HCT116 (cell line): ENCODE results near the gene LRRK1. TPM values are rescaled to one million over a fixed set of nuclear protein-coding genes. Genes with fewer than 3 reads are reported as not detected.

ENCODE experiments used
- ATAC-seq: fragments of 200-7000 bp; cut with Tn5 transposase; 2 replicates; pipeline ENCODE4 v1.9.1; 2020; ENCODE audit warnings: mild to moderate bottlenecking, moderate library complexity
- BruUV-seq: library from RNA; stranded (reverse); fragments of 400-500 nt; replicated peaks from 2 replicates; lab custom pipeline; 2021; lab: Mats Ljungman, UMichigan
- CTCF ChIA-PET: fragments of 300-600 bp; sonication (Branson Sonifier 250); formaldehyde crosslinking; loops from one replicate; lab custom pipeline; 2021; ENCODE audit warnings: antibody characterized with exemption; lab: Charles Lee
- POLR2A ChIA-PET: fragments of 300-600, 350-600 bp; sonication (Branson Sonifier 250); formaldehyde crosslinking; loops from one replicate; lab custom pipeline; 2021; ENCODE audit warnings: antibody characterized with exemption; lab: Charles Lee
- RAD21 ChIA-PET, 2 experiments: fragments of 300-600 bp; sonication (Branson Sonifier 250); formaldehyde crosslinking; loops; one replicate each; lab custom pipeline; 2023; ENCODE audit warnings: low total read pairs in 2 of 2; ENCODE audit not compliant: uncharacterized antibody in 2 of 2, unreplicated experiment in 2 of 2, low non-redundant PET in 1 of 2; lab: Charles Lee
- DNase-seq: peaks from one replicate; pipeline ENCODE4 v3.0.0-alpha.2; 2010; ENCODE audit warnings: low read depth, low spot score
- H2AFZ ChIP-seq: fragments of 200-600 bp; shearing (Covaris generic), sonication (generic); 2 replicates; pipeline ENCODE4 v1.6.1; 2017; ENCODE audit warnings: low read depth, mixed run types, mixed read lengths, antibody characterized with exemption, low read length; ENCODE audit not compliant: poor library complexity, severe bottlenecking
- H3K27ac ChIP-seq: 2 replicates; pipeline ENCODE4 v1.5.1; 2012; ENCODE audit warnings: low read depth, low read length
- H3K27me3 ChIP-seq: fragments of 200-600 bp; sonication (generic); 2 replicates; pipeline ENCODE4 v1.6.1; 2016; ENCODE audit warnings: mixed run types, low read length, mixed read lengths; ENCODE audit not compliant: insufficient read depth
- H3K36me3 ChIP-seq, 2 experiments: fragments of 200-500 bp in 1 of 2; fragments of 200-600 bp in 1 of 2; sonication (Bioruptor generic) in 1 of 2; sonication (generic) in 1 of 2; 2 replicates each; pipeline versions ENCODE4 v1.5.1 to v1.6.1; 2014 to 2016; ENCODE audit warnings: low read length in 2 of 2, inconsistent platforms in 1 of 2, mixed read lengths in 1 of 2, mixed run types in 1 of 2; ENCODE audit not compliant: insufficient read depth in 2 of 2, control insufficient read depth in 1 of 2
- H3K4me1 ChIP-seq, 2 experiments: fragments of 200-600 bp in 1 of 2; sonication (generic) in 1 of 2; 2 replicates each; pipeline versions ENCODE4 v1.5.1 to v1.6.1; 2012 to 2017; ENCODE audit warnings: low read length in 2 of 2, inconsistent platforms in 1 of 2, mild to moderate bottlenecking in 1 of 2, mixed read lengths in 1 of 2, mixed run types in 1 of 2, moderate library complexity in 1 of 2; ENCODE audit not compliant: insufficient read depth in 2 of 2, control insufficient read depth in 1 of 2
- H3K4me2 ChIP-seq: fragments of 200-600 bp; sonication (generic); 2 replicates; pipeline ENCODE4 v1.6.1; 2017; ENCODE audit warnings: mixed run types, low read length, mixed read lengths
- H3K4me3 ChIP-seq, 2 experiments: fragments of 200-600 bp in 1 of 2; sonication (generic) in 1 of 2; replicated peaks in 1 of 2; 2 replicates each; pipeline ENCODE4 v1.5.1; 2011 to 2016; ENCODE audit warnings: low read length in 2 of 2, control low read depth in 1 of 2, low read depth in 1 of 2, mild to moderate bottlenecking in 1 of 2, mixed read lengths in 1 of 2, mixed run types in 1 of 2
- H3K79me2 ChIP-seq: fragments of 200-600 bp; sonication (generic); 2 replicates; pipeline ENCODE4 v1.6.1; 2017; ENCODE audit warnings: mild to moderate bottlenecking, mixed run types, low read length, moderate library complexity, mixed read lengths; ENCODE audit not compliant: insufficient read depth
- H3K9ac ChIP-seq: fragments of 200-600 bp; sonication (generic); 2 replicates; pipeline ENCODE4 v1.6.1; 2016; ENCODE audit warnings: low read length, mixed read lengths
- H3K9me2 ChIP-seq: fragments of 200-600 bp; sonication (generic), shearing (Covaris generic); 2 replicates; pipeline ENCODE4 v1.6.1; 2017; ENCODE audit warnings: mixed run types, mild to moderate bottlenecking, moderate library complexity; ENCODE audit not compliant: insufficient read depth
- H3K9me3 ChIP-seq, 2 experiments: fragments of 200-500 bp in 1 of 2; fragments of 200-600 bp in 1 of 2; sonication (Bioruptor generic) in 1 of 2; sonication (generic) in 1 of 2; 2 replicates each; pipeline ENCODE4 v1.6.1; 2014 to 2017; ENCODE audit warnings: low read length in 2 of 2, mixed read lengths in 2 of 2, inconsistent platforms in 1 of 2, low read depth in 1 of 2, mild to moderate bottlenecking in 1 of 2, mixed run types in 1 of 2, moderate library complexity in 1 of 2; ENCODE audit not compliant: control insufficient read depth in 1 of 2, insufficient read depth in 1 of 2
- H4K20me1 ChIP-seq: fragments of 200-600 bp; sonication (generic), shearing (Covaris generic); 2 replicates; pipeline ENCODE4 v1.6.1; 2017; ENCODE audit warnings: mixed run types, mild to moderate bottlenecking, moderate library complexity; ENCODE audit not compliant: insufficient read depth
- ATF3 ChIP-seq: IDR thresholded peaks from 2 replicates; pipeline ENCODE4 v1.6.1; 2012
- CTCF ChIP-seq, 3 experiments: fragments of 200-600 bp in 1 of 3; sonication (generic) in 1 of 3; IDR thresholded peaks in 2 of 3; conservative IDR thresholded peaks in 1 of 3; 2 replicates each; pipeline ENCODE4 v1.5.1; 2012 to 2017; ENCODE audit warnings: low read depth in 2 of 3, low read length in 2 of 3, antibody characterized with exemption in 1 of 3, borderline replicate concordance in 1 of 3, control low read depth in 1 of 3, mild to moderate bottlenecking in 1 of 3, mixed read lengths in 1 of 3, mixed run types in 1 of 3, moderate library complexity in 1 of 3; ENCODE audit not compliant: insufficient read depth in 1 of 3
- FOSL1 ChIP-seq: IDR thresholded peaks from 2 replicates; pipeline ENCODE4 v1.6.1; 2012; ENCODE audit warnings: low read depth
- REST ChIP-seq: IDR thresholded peaks from 2 replicates; pipeline ENCODE4 v1.6.1; 2012; ENCODE audit warnings: low read depth
- TCF7L2 ChIP-seq: IDR thresholded peaks from 2 replicates; pipeline ENCODE4 v1.7.0; 2011; ENCODE audit warnings: borderline replicate concordance, inconsistent platforms; ENCODE audit not compliant: insufficient read depth, insufficient read length; ENCODE audit errors: extremely low read depth
- intact Hi-C: fragments of 100-400 bp; cut with micrococcal nuclease; formaldehyde crosslinking; loops from 2 replicates; pipeline ENCODE4 v1.10.0; 2022
- total RNA-seq: library from RNA; stranded (reverse); gene quantifications from one replicate; pipeline ENCODE4 v1.2.1, GENCODE V29; 2021; ENCODE audit not compliant: unreplicated experiment

LRRK1 gene
- total RNA-seq, 1 experiment from 2014 or later = 21.6 TPM

- TF ChIP-seq REST (no peak), FOSL1 (no peak)
Measured at GRCh38 chr15:100901702-100902435, 17.3 kb upstream of the LRRK1 start (continued).

DNA sequence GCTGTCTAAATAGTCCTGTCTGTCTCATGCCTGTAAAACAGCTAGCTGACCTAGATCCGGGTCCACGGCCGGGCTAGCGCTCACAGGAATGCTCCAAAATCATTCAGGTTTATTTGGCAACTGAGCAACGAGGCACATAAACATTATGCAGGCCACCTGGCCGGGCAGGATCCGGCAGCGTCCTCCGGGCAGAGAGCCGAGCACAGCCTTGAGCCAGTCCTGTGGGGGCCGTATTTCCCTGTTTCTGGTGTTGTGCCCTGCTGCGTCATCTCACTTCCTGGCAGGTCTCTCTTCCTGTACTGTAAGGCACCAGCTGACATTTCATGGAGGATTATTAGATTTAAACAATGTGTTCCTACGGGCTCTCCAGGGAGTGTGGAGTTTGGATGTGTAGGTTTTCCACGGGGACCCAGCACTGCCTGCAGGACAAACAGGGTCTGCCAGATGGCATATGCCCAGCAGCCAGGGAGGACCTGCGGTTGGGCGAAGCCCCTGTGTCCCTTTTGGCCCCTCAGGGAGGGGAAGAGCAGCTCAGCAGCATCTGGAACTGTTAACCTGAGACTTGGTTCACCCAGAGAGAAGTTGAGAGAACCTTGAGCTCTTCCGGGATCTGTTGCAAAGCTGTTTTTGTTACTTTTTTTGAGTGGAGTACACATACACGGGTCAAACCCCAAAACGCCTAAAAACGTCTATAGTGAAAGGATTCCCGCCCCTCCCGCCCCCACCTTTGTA is 16.6 kb upstream of the LRRK1 start:
- no peak for DNase-seq
- Histone ChIP-seq H3K4me2 (no peak overlapping the region), H2AFZ (no peak overlapping the region), H3K9me2 (no peaks in the 10 kb centered on the region), H3K9ac (no peak overlapping the region), H3K27ac (no peak overlapping the region), H3K4me3 (no peak overlapping the region), H3K9me3 (no peaks in the 10 kb centered on the region), H3K4me1 (no peaks in the 10 kb centered on the region), H3K36me3 (peaks cover 39 to 98% of the 10 kb centered on the region in 2 experiments), H3K79me2 (peaks cover 71% of the 10 kb centered on the region; the same call in 1 of the 2 replicates), H4K20me1 (peaks cover 17% of the 10 kb centered on the region; the same call in 1 of the 2 replicates), H3K27me3 (no peaks in the 10 kb centered on the region)
- ChIA-PET RAD21 (no interaction called here), CTCF (interaction anchor here (1.1 kb wide), 1 partner anchor 16 kb away, joined by 3 read pairs; no protein-coding TSS in a partner anchor), POLR2A (no interaction called here)
- TF ChIP-seq TCF7L2 (no peak), ATF3 (no peak), CTCF (IDR thresholded peaks at IDR 0.05 in 2 of 3, conservative IDR thresholded peaks at IDR 0.05 in 1 of 3; ENCODE audit: borderline replicate concordance in 1 of 3, insufficient read depth in 1 of 3, low read depth in 2 of 3, low read length in 2 of 3) (no peak)
- intact Hi-C loops = no loop called here
- ATAC-seq = no peak
- no TSS peak for BruUV-seq
